PC-3 (cell line): Measurements from ENCODE around the gene BAG5. TPM values are rescaled to one million over a fixed set of nuclear protein-coding genes. Genes with fewer than 3 reads are reported as not detected.

Experiments used
- ATAC-seq: fragments of 200-7000 bp; cut with Tn5 transposase; 2 replicates; pipeline ENCODE4 v1.9.1; 2020; ENCODE audit warnings: mild to moderate bottlenecking, moderate library complexity
- BruUV-seq: library from RNA; stranded (reverse); fragments of 400-500 nt; replicated peaks from 2 replicates; lab custom pipeline; 2021; lab: Mats Ljungman, UMichigan
- CTCF ChIA-PET: fragments of 300-600 bp; sonication (Branson Sonifier 250); formaldehyde crosslinking; loops from one replicate; lab custom pipeline; 2022; ENCODE audit warnings: antibody characterized with exemption; lab: Charles Lee
- POLR2A ChIA-PET: fragments of 300-600 bp; sonication (Branson Sonifier 250); formaldehyde crosslinking; loops from one replicate; lab custom pipeline; 2022; ENCODE audit warnings: antibody characterized with exemption; ENCODE audit not compliant: unreplicated experiment; lab: Charles Lee
- DNase-seq: peaks from one replicate; pipeline ENCODE4 v3.0.0-alpha.2; 2015
- H2AFZ ChIP-seq: fragments of 300-600 bp; sonication (generic); 2 replicates; pipeline ENCODE4 v1.6.0; 2016; ENCODE audit warnings: antibody characterized with exemption, low read length
- H3F3A ChIP-seq: fragments of 300-600 bp; sonication (generic); one replicate; pipeline ENCODE4 v1.6.0; 2017; ENCODE audit warnings: antibody characterized with exemption, low read length, control low read depth, mild to moderate bottlenecking; ENCODE audit not compliant: unreplicated experiment
- H3K27ac ChIP-seq: fragments of 300-600 bp; sonication (generic); 2 replicates; pipeline ENCODE4 v1.5.1; 2016; ENCODE audit warnings: mild to moderate bottlenecking, low read length
- H3K27me3 ChIP-seq: fragments of 300-600 bp; sonication (generic); 2 replicates; pipeline ENCODE4 v1.6.1; 2016; ENCODE audit warnings: low read length, mixed read lengths
- H3K36me3 ChIP-seq: fragments of 300-600 bp; sonication (generic); 2 replicates; pipeline ENCODE4 v1.6.1; 2016; ENCODE audit warnings: low read depth, mixed run types, low read length, mixed read lengths
- H3K4me1 ChIP-seq: fragments of 300-600 bp; sonication (generic); 2 replicates; pipeline ENCODE4 v1.5.1; 2016; ENCODE audit warnings: low read length; ENCODE audit not compliant: insufficient read depth
- H3K4me2 ChIP-seq: fragments of 300-600 bp; sonication (generic); 2 replicates; pipeline ENCODE4 v1.6.0; 2016; ENCODE audit warnings: low read length
- H3K4me3 ChIP-seq: fragments of 300-600 bp; sonication (generic); 2 replicates; pipeline ENCODE4 v1.5.1; 2016; ENCODE audit warnings: mild to moderate bottlenecking, low read length, mixed read lengths
- H3K79me2 ChIP-seq: fragments of 300-600 bp; sonication (generic); 2 replicates; pipeline ENCODE4 v1.6.1; 2017; ENCODE audit warnings: low read length, mixed read lengths
- H3K9ac ChIP-seq: fragments of 300-600 bp; sonication (generic); 2 replicates; pipeline ENCODE4 v1.6.0; 2016; ENCODE audit warnings: mild to moderate bottlenecking, low read length
- H3K9me2 ChIP-seq: fragments of 300-600 bp; sonication (generic); replicated peaks from 2 replicates; pipeline ENCODE4 v1.6.1; 2016; ENCODE audit warnings: mixed run types, low read length, mixed read lengths
- H3K9me3 ChIP-seq: fragments of 300-600 bp; sonication (generic); 2 replicates; pipeline ENCODE4 v1.6.1; 2016; ENCODE audit warnings: low read length, mixed read lengths
- H4K20me1 ChIP-seq: fragments of 300-600 bp; sonication (generic); 2 replicates; pipeline ENCODE4 v1.6.1; 2016; ENCODE audit warnings: low read length, mixed read lengths
- CTCF ChIP-seq: fragments of 300-600 bp; sonication (generic); conservative IDR thresholded peaks from 2 replicates; pipeline ENCODE4 v1.5.1; 2017; ENCODE audit warnings: antibody characterized with exemption, low read depth, mild to moderate bottlenecking, low read length
- EZH2 ChIP-seq: fragments of 300-600 bp; sonication (generic); IDR thresholded peaks from one replicate; pipeline ENCODE4 v1.6.1; 2017; ENCODE audit warnings: antibody characterized with exemption, mild to moderate bottlenecking, low read length; ENCODE audit not compliant: unreplicated experiment
- EZH2phosphoT487 ChIP-seq: fragments of 300-600 bp; sonication (generic); IDR thresholded peaks from 2 replicates; pipeline ENCODE4 v1.6.1; 2018; ENCODE audit warnings: mild to moderate bottlenecking, antibody characterized with exemption, low read length, borderline replicate concordance
- intact Hi-C: fragments of 100-400 bp; cut with micrococcal nuclease; formaldehyde crosslinking; loops from 2 replicates; pipeline ENCODE4 v1.9.0; 2023
- total RNA-seq: library from RNA; depleted of rRNA; stranded (reverse); fragments of >200 nt; gene quantifications from 2 replicates; pipeline ENCODE4 v1.2.3, GENCODE V29; 2014

BAG5 gene
- total RNA-seq, 1 experiment from 2014 or later = 33.0 TPM

- H2AFZ ChIP-seq = no peak overlapping the region
- no peak overlapping the region for H3K4me3 ChIP-seq
- no peaks in the 10 kb centered on the region for H3F3A ChIP-seq
- H3K9me2 ChIP-seq = no peaks in the 10 kb centered on the region
- no TSS peak for BruUV-seq
- ChIA-PET CTCF (no interaction called here), POLR2A (no interaction called here)
- no peak overlapping the region for H3K9ac ChIP-seq
- intact Hi-C loops = no loop called here
- no peak overlapping the region for H3K27ac ChIP-seq
- H3K9me3 ChIP-seq = no peaks in the 10 kb centered on the region
- no peaks in the 10 kb centered on the region for H3K4me1 ChIP-seq
- H3K27me3 ChIP-seq = no peaks in the 10 kb centered on the region
- H3K36me3 ChIP-seq = peaks cover 16% of the 10 kb centered on the region
- TF ChIP-seq EZH2 (no peak), EZH2phosphoT487 (no peak), CTCF (no peak)
- DNase-seq (no peak), ATAC-seq (no peak)
- no peaks in the 10 kb centered on the region for H4K20me1 ChIP-seq
- H3K79me2 ChIP-seq = no peaks in the 10 kb centered on the region
- no peak overlapping the region for H3K4me2 ChIP-seq
Observed at GRCh38 chr14:103509864-103510723, 52.4 kb downstream of the BAG5 start.

DNA sequence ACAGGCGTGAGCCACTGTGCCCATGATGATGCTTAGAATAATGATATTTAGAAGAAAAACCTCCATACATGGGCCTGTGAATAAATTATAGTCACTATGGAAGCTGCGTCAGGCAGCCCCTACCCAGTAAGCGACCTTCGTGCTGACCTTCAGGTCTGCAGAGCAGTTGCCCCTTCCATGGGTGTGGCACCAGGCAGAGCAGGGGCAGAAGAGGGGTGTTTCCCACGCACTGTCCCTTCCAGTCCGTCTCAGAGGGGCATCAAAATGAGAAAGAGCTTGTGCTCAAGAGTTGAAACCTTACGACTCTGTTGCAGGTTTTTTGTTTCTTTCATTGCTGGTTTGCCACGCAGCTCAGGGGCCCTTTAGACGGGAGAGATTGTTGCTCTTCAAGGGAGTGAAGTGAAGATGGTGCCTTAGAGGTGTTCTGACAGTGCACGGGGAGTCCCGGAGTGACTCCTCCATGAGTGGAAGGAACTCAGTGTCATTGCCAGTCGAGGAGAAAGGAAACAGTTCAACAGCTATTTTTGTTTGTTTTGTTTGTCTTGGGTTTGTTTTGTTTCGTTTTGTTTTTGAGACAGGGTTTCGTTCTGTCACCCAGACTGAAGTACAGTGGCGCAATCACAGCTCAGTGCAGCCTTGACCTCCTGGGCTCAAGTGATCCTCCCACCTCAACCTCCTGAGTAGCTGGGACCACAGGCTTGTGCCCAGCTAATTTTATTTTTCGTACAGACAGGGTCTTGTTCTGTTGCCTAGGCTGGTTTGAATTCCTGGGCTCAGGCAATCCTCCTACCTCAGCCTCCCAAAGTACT lies 53.7 kb downstream of the BAG5 start:
- no peaks in the 10 kb centered on the region for H3K9me2 ChIP-seq
- intact Hi-C loops = no loop called here
- ATAC-seq = no peak
- H3K27ac ChIP-seq = no peak overlapping the region
- no peaks in the 10 kb centered on the region for H3K9me3 ChIP-seq
- ChIA-PET CTCF (no interaction called here), POLR2A (no interaction called here)
- BruUV-seq = no TSS peak
- no peaks in the 10 kb centered on the region for H3K27me3 ChIP-seq
- H3K4me2 ChIP-seq = no peak overlapping the region
- no peak for TF ChIP-seq EZH2phosphoT487
- no peak for TF ChIP-seq EZH2
- no peak for TF ChIP-seq CTCF
- no peaks in the 10 kb centered on the region for H3K79me2 ChIP-seq
- no peaks in the 10 kb centered on the region for H4K20me1 ChIP-seq
- no peak overlapping the region for H2AFZ ChIP-seq
- no peak for DNase-seq
- H3K36me3 ChIP-seq = peaks cover 24% of the 10 kb centered on the region
- H3K9ac ChIP-seq = no peak overlapping the region
- H3F3A ChIP-seq = no peaks in the 10 kb centered on the region
- no peak overlapping the region for H3K4me3 ChIP-seq
- no peaks in the 10 kb centered on the region for H3K4me1 ChIP-seq

DNA sequence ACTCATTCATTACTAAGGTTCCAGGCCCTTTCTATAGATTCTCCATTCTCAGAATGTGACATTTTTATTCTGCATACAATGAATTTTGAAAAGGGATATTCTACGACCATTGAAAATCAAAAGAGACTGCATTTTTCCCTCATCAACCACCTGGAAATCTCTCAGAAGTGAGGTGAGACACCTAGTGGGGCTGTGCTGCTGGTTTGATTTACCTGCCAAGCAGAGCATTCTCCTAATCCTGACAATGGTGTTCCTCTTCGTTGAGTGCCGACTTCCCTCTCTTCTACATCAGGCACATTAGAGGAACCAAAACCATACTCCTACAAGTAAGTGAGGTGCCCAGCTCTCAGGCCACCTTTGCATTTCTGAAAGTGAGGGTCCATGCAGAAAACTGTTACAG lies 54.7 kb downstream of the BAG5 start:
- Histone ChIP-seq H3K36me3 (peaks cover 33% of the 10 kb centered on the region), H3K27me3 (no peaks in the 10 kb centered on the region), H3K4me1 (no peaks in the 10 kb centered on the region), H2AFZ (no peak overlapping the region), H3K79me2 (no peaks in the 10 kb centered on the region), H3K9ac (no peak overlapping the region), H3K27ac (no peak overlapping the region), H3K4me3 (no peak overlapping the region), H3K9me3 (no peaks in the 10 kb centered on the region), H3K4me2 (no peak overlapping the region), H3K9me2 (no peaks in the 10 kb centered on the region), H3F3A (no peaks in the 10 kb centered on the region), H4K20me1 (no peaks in the 10 kb centered on the region)
- ChIA-PET CTCF (no interaction called here), POLR2A (no interaction called here)
- TF ChIP-seq CTCF = no peak
- no peak for TF ChIP-seq EZH2
- no peak for TF ChIP-seq EZH2phosphoT487
- no peak for ATAC-seq
- no peak for DNase-seq
- no TSS peak for BruUV-seq
- intact Hi-C loops = no loop called here
